ENCODE data around the gene LTB4R2.

LTB4R2 gene

DNA sequence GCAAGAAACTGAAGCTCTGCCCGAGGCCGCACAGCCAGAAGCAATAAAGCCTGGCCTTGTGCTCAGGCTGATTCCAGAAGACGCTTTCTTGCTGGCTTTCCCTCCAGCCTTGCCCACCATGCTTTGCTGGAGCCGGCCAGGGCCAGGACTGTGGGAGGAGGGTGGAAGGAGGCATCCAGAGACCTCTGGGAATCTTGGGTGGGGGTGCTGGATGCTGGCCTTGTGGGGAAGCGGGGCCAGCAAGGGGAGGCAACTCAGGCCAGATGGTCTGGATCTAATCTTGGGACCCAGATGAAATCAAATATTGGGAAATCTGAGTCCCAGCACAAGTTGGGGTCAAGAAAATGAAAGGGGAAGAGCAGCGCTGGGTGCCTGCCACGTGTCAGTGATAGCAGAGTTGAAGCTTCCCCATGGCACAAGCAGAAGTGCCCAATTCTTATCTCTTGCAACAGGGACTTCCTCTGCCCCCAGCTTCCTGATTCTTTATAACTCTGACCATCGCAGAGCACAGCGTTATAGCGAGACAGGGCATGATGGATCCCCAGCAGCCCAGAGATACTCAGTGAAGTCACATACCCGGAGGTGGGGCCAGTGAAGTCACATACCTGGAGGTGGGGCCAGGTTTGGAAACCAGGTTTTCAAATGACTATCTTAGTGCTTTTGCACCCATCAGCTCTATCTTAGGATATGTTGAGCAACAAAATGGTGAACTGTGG is 32.2 kb upstream of the LTB4R2 start:
- no peak for ATAC-seq
- DNase-seq, result peak; percentile 33

DNA sequence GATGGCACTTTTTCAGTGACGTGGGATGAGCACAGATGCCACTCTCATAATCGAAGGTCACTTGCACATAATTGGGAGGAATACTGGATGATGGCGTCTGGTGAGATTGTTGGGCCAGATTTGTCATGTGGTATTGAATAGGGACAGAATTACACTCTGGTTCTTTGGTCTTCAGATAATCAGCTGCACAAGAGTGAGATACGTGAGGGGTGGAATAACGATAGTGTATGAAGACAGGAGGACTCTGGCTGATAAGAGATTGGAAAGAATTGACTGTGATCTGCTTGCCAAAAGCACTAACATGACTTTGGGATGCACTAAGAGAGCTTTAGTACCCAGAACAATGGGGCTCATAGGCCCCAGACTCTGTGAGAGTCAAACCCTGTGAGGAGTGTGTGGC is 31.5 kb upstream of the LTB4R2 start:
- ATAC-seq, result no peak
- DNase-seq, result no peak

DNA sequence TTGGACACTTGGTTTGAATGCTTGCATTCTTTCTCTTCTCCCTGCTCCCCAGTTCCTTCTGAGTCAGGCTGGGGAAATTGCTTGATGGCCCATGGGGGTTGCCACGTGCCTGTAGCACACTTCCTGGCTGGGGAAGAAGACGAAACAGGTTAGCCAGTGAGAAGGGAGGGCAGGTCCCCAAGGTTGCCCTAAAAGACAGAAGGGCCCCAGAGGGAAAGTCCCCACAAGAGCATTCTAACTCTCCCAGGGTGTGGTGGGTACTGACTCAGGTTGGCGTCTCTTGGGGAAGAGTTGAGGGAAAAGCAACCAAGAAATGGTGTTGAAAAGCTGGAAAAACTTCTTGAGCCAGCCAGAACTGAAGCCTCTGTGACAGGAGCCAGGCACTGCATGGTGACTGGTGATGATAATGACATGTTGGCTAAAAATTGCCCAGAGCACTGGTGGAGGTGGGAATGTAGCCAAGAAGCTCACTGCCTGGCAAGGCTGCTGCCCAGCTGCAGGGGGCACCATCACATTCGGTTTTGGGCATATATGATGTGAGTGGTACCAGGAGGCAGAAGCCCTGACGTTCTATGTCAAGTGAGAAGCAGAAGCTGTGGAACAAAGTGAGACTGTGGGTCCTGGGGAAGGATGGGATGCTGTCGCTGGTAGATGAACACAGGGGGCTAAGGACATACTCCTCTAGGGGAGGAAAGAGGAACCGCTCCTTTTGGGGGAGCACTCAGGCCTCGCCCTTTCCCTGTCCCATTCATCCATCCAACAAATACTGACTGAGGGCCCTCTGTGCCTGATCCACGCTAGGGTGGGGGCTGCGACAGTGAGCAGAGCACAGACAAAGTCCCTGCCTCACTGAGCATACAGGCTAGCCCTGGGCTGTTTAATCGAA is 30.4 kb upstream of the LTB4R2 start:
- ATAC-seq, result peak; percentile 95
- DNase-seq, result peak; percentile 71

DNA sequence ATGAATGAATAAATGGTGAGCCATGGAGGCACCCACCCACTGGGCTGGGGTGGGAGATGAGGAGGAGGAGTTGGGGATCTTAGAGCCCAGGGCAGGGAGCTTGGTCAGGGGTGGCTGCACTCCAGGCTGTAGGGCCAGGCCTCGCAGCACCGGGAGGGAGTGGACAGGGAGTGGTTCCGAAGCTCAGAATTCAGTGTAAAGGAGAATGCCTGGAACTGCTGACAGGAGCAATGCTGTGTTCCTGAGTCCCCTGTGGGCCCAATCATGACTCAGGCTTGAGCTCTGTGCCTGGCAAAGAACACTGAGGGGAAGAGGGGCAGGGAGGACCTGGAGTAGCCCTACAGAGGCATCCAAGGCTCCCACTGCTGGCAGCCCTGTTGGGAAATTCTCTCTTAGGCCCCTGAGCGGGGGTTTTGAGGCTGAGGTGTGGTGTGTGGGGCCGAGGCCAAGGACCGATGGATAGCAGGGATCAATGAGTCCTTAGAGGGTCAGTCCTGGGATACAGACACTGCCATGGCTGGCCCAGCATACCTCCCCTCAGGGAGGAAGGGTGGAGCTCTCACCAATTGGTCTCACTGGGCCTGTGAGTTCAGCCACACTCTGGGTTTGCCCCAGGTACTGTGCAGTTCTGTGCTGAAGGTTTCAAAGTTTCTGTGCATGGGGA is 29.0 kb upstream of the LTB4R2 start:
- no peak for ATAC-seq
- no peak for DNase-seq

DNA sequence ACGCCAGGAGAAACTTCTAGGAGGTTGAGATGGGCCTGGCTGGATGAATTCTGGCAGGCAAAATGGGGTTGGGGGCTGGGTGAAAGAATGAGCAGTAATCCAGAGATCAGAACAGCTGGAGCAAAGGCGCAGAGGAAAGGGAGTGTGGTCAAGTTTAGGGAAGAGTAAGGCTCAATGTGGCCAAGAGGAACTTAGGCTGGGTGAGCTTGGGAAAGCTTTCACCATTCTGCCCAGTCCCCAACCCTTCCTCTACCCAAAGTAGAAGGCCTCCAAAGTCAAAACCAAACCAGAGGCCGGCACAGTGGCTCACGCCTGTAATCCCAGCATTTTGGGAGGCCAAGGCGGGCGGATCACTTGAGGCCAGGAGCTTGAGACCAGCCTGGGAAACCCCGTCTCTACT is 28.3 kb upstream of the LTB4R2 start:
- DNase-seq (no peak), ATAC-seq (no peak)

DNA sequence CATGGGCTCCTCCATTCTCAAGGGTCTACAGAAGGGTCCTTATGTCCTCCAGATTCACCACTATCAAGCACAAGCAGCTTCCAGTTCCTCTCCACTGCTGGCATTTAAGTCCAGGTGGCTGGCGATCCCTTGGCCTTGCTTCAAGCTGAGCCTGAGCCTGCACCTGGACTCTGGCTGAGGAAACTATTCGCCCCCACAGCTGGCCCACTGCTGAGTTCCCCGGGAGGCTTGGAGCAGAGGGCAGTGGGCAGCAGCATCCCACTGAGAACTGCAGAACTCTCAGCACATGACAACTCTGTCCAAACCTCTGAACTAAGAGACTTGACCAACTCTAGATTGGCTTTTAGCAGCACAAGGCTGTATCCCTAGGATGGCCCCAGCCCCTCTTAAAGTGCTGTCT is 27.2 kb upstream of the LTB4R2 start:
- ATAC-seq (no peak), DNase-seq (no peak)

DNA sequence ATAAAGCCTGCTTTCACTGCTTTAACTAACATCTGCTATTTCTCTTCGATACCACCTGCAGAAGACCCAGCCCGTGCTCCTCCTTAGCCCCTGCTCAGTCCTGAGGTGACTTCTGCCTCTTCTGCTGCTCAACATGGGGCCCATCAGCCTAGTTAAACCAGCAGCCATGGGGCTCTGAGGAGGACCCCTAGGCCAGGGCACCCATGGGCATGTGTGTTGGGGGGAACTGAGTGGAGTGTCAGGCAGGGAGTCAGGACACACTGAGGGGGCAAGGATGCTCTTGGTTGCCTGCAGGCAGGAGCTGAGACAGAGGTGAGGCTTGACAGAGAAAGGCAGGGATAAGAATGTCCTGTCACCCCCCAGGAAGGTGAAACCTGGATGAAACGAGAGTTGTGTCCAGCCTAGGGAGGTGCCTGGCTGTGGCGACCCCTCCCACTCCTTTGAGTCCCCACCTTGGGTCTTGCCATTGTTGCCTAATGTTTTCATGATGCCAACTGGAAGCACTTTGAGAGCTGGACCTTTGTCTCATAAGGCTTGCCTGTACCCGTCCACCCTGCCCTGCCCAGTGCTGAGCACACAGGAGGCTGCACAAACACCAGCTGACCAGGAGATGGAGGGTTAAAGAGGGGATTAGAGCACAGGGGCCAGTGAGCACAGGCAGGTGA is 26.0 kb upstream of the LTB4R2 start:
- no peak for DNase-seq
- no peak for ATAC-seq

DNA sequence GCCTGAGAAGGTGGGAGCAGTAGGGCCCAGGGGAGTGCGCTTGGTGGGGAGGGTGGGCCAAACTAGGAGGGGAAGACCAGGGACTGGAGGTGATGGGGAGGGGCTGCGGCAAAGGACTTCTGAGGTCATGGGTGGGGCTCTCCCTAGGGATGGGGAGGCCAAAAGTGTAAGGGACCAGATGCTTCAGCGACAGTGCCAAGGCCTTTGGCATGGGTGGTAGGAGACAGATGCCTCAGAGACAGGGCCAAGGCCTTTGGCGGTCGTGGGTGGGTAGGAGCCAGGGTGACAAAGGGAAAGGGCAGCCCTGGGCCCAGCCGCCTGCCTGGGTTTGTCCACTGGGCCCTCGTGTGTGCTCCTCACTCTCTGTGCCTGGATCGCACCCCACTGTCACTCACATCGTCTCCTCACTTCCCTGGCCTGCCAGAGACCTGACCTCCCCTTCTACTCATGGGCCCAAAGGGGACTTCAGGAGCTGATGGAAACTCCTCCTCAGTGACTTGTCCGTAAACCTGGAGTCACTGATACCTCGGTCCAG is 25.4 kb upstream of the LTB4R2 start:
- ATAC-seq (no peak), DNase-seq (no peak)

DNA sequence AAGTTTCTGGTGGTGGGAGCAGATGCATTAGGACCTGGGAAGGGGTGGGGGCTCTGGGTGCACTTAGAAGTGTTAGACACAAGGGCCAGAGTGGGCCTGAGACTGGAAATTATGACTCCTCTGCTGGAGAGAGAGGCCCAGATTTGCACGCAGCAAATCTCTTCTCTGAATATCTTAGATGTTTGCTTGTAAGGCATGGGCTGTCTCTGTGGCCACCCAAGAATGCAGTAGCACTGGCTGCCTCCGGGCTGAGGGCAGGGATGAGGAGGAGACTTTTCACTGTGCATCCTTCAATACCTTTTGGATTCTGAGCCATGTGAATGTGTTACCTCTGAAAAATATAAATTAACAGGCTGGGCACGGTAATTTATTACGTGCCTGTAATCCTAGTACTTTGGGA is 24.6 kb upstream of the LTB4R2 start:
- DNase-seq (no peak), ATAC-seq (no peak)

DNA sequence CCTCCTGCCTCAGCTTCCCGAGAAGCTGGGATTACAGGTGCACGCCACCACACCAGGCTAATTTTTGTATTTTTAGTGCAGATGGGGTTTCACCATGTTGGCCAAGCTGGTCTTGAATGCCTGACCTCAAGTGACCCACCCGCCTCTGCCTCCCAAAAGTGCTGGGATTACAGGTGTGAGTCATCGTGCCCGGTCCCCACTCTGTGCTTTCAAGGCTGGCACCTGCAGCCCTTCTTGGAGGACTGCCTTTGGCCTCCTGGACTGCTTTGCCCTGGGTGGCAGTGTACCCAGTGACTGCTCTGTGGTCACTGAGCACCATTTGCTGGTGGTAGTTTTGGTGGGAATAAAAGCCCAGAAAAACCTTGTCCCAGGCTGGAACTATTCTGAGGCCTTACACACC is 22.9 kb upstream of the LTB4R2 start:
- DNase-seq (no peak), ATAC-seq (no peak)

DNA sequence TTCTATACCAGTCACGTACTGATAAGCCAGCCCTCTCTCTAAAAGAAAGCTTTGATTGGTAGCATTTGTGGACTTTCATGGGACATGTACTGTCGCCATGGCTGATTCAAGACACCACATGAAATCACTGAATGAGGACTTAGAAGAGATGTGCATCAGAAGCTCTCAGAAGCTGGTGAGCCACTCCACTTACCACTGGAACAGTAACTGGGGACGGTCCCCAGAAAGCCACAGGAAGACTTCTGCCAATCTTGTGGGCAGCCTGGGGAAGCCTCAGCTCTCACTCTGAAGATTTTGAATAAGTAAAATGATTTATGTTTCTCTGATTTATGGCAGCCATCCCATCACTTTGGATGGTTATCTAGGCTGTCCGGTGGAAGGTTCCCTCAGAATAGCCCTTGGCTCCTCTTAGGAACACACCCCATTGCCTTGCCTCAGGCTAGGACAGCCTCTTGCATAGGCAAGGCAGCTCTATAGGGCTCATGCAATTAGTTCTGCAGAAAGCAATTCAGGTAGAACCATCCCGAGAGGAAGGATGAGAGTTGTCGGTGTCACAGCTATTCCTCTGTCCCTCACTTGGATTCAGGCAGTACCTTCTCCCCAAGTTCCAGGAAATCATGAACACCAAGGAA is 20.2 kb upstream of the LTB4R2 start:
- ATAC-seq (peak; percentile 99), DNase-seq (peak; percentile 73)

DNA sequence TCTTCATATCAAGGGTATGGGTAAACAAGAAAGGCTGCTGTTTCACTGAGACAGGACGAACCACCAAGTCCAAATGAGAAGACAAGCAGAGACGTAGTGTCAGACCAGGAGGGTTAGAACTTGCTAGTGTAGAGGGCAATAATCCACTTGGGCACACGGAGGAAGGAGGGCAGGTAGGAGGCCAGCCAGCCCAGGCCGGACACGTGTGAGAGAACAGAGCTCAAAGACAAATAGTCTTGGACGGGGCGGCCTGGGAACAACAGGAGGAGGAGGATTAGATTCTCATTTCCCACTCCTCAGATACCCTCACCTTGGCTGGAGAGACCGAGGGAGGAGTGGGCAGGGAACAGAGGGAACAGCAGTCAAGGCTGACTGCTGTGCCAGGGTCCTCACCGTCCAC is 19.2 kb upstream of the LTB4R2 start:
- no peak for DNase-seq
- no peak for ATAC-seq

DNA sequence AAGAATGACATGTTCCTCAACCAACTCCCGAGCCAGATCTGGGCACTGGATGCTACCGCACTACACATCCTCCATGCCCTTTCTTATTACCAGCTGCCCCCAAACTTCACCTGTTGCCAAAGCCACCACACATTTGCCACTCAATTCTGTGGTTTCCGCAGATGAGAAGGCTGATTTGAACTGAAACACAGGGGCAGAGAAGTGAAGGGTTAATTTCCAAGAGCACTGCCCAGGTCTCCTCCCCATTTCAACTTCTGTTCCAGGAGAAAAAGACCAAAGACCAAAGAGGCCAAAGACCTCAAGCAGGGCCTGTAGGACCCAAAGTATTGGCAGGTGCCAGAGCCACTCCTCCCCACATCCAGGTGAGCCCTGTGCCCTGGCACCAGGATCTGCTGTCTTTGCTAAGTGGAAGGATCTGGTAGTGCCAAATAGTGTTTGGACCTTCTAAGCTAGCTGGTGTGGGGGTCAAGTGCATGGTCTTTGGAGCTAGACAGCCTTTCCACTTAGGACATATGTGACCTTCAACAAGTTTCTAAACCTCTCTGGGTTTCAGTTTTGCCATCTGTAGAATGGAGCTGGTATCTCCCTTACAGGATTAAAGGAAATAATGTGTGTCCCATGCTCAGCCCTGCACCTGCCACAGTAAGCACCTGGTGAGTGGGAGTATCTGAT is 18.4 kb upstream of the LTB4R2 start:
- no peak for DNase-seq
- no peak for ATAC-seq

DNA sequence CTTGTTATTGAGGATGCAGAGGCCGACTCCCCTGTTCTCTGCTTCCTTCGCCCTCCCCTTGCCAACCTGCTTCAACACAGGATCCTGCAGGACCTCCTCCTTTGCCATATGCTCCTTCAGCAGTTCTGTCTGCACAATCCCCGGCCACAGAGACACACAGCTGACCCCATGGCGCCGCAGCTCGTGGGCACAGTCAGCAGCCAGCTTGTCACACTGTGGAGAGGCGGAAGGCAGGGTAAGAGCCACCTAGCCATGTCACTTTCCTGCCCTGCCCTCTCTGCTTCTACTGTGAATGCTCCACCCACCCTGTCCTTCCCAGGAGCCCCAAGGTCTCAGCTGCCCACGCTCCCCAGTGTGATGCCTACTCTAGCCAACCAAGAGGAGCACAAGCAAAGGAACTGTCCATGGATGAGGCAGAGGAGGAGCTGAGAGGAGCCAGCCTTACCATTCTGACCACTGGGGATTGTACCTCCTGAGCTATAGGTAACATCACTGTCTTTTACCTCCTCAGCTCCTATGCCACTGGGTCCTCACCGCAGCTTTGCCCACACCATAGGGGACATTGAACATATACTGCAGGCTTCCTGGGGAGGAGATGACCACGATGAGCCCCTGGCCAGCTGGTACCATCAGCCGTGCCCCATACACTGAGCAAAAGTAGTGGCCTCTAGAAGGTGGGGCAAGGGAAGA is 17.7 kb upstream of the LTB4R2 start:
- DNase-seq, result no peak

DNA sequence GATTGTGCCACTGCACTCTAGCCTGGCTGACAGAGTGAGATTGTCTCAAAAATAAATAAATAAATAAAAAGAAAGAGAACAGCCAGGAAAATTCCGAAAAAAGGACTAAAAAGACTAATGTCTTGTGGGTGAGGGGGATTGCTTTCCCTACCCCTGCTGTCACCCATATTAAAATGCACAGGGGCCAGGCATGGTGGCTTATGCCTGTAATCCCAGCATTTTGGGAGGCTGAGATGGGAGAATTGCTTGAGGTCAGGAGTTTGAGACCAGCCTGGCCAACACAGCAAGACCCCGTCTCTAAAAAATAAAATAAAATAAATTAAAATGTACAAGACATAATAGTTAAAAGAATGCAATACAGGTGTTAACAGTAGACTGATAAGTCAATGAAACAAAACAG is 16.4 kb upstream of the LTB4R2 start:
- no peak for DNase-seq

More for the DNA sequence above, 17.7 kb upstream of the LTB4R2 start:
- ATAC-seq, result no peak

DNA sequence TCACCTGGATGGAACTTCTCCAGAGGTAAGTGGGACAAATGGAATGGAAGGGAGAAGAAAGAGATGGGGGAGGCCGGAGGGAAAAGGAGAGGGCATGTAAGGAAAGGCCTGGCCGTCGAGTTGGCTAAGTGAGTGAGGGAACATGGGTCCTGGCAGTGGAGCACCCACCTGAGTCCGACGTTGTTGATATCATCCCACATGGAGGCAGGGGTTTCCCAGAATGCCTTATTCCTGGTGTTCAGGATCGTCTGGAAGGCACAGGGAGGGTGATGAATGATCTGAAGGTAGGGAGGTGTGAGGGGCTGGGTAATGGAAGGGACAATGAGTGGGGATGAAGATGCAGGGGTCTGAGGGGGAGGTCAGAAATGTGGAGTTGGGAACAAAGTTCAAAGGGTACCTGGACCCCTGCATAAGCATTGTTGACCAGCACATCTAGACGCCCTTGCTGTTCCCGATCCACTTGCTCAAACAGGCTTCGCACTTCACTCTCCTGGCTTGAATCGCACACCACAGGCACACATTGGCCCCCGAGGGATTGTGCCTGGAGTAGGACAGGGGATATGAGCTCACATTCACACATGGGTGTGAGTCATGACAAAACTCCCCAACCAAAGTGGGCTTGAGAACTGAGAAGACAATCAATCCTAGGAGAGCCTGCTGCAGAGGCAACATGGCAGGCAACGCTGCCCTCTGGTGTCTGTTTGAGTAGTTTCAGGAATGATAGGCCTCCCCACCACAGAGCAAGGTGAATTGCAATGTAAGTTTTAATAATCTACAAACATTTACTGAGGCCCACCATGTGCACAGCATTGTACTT is 13.4 kb upstream of the LTB4R2 start:
- peak; percentile 87 for ATAC-seq
- peak; percentile 78 for DNase-seq

More for the DNA sequence above, 16.4 kb upstream of the LTB4R2 start:
- no peak for ATAC-seq

DNA sequence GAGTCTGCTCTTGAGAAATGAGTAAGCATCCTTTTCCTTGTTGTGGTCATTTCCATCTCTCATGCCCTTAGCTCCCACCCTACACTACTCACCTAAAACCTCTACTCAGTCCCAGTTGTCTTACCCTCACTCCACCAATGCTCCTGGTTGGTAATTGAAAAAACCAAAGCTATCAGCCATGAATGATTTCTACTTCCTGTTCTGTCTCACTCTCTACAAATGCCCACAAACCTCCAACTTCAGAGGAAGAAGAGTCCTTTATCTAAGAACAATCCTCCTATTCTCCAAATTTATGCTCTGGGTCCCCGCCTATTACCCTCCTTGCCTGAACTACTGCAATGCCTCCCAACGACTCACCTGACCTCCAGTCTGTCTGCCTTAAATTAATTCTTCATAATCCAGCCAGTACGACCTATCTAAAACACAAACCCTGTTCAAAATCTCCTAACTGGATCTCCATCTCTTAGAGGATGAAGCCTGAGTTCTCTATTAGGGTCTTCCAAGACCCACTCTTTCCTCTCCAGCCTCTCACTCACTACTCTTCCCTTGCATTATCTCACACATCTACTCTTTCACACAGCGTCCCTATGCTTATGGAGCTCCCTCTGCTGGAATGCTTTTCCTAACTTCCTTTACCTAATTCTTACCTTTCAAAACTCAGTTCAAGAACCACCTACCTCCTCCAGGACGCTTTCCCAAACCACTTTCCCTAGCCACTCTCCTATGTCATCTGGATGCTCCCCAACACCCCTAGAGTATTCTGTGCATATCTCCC is 12.6 kb upstream of the LTB4R2 start:
- ATAC-seq (peak; percentile 19), DNase-seq (no peak)

DNA sequence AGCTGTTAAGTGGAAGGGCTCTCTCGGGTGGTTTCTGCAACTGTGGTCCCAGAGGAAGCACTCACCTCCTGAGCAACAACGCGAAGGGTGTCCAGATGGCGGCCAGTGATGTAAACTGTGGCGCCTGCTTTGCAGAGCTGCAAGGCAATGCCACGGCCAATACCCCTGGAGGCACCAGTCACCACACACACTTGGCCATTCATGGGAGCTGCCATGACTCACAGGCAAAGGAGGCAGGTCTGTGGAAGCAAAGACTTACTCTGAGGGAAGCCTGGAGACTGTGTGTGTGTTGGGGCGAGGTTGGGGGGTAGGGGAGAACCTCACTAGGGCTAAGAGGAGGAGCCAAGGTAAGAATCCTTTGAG is 11.1 kb upstream of the LTB4R2 start:
- DNase-seq (no peak), ATAC-seq (no peak)
